HG02610 (cell line): Measurements from ENCODE around the gene COG4.
A peak's percentile ranks its signal among the peaks of the same experiment; 100 is the strongest.

ENCODE experiments used
- ATAC-seq: cut with Tn5 transposase; IDR thresholded peaks from one replicate; pipeline ENCODE4 v1.9.1; 2021; ENCODE audit warnings: mild to moderate bottlenecking, moderate library complexity; ENCODE audit not compliant: unreplicated experiment

Gene COG4

DNA sequence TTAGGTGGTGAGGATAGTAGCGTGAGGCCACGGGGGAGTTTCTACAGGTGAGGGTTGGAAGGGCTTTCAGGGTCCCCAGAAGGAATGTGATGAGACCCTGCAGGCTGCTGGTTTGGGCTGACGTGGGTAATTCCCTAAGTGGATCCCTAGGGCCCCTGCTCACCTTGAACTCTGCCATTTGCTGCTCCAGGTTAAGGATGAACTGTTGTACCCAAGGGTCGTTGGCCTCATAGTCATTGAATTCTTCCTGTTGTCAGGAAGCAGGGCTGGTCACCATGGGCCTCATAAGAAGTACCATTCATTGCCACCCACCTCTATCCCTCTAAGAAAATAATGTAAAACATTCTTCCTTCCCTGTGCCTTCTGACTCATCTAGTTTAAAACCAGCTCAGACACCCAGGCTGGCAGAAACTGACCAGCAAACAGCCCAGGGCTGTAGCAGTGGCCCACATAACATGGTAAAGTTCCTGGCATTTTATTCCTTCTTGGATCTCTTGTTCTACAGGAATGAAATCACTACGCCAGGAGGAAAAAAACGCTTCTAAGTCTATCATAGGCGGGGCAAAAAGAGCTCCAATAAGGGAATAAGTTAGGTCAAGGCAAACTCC lies 41.3 kb downstream of the COG4 start:
- ATAC-seq, result no peak

DNA sequence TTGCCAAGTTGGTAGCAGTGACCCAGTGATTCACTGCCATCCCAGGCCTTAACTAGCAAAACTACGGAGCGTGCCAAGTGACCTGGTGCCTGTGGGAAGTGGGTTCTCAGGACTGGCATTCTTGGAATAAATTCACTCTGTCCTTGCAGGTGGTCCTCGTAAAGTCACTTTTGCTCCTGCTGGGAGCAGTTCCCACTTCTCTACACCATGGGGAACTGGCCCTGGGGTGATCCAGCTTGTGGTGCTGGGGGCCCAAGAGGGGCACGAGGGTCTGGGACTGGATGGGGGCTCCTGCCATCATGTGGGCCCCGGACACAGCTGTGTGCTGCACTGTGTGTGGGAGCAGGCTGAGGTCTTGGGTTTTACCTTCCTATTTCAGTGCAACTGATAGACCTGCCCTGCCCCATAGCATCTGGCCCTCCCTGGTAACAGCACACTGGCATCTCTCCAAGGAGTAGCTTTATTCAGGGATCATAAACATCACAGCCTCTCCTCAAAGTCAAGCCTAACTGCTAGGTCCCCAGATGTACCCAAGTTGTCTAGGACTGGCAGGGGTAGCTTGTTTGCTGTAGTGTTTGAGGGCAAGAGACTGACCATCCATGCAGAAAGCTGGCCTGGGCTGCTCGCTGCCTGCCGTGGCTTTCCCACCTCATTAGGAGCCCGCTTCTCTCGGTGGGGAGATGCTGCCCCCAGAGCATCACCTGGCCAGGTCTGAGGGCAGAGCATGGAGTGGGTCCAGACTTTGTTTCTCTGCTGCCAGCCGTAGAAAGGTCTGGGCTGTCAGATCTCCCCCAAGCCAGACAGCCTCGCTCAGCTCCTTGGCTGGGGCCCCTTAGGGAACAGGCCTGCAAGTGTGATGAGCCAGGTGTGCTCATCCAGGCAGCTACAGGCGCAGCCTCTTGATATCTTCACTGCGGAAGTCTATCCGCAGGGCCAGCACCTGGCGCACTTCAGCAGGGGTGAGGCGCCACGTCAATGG lies 42.9 kb downstream of the COG4 start:
- ATAC-seq, result no peak

DNA sequence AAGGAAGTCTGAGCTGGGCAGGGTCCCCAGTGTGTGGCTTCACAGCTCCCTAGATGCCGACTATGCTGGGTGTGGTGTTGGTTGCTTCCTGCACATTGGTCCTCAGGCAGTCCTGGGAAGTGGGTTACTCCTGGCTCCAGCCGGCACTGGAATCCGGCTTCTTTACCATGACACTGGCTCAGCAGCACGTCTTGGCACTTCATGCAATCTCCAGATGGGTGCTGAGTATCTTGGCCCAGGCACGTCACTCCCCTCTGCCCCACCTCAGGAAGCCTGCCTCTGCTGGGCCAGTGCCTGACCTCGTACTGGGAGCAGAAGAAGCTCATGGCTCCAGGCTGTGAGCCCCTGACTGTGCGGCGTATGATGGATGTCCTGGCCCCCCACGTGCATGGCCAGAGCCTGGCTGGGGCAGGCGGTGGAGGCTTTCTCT lies 44.4 kb downstream of the COG4 start:
- ATAC-seq, result no peak

DNA sequence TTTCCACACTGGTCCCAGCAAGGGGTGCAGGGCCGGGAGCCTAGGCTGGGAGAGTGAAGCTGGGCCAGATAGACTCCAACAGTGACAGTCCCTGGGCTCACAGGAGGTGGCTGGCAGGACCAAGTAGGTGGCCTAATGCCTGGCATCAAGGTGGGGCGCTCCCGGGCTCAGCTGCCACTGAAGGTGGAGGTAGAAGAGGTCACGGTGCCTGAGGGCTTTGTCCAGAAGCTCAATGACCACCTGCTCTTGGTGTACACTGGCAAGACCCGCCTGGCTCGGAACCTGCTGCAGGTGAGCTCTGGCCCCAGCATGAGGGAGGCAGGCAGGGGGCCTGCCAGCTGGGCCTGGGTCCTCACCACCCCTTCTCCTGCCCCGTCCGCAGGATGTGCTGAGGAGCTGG lies 45.2 kb downstream of the COG4 start:
- ATAC-seq, result no peak

DNA sequence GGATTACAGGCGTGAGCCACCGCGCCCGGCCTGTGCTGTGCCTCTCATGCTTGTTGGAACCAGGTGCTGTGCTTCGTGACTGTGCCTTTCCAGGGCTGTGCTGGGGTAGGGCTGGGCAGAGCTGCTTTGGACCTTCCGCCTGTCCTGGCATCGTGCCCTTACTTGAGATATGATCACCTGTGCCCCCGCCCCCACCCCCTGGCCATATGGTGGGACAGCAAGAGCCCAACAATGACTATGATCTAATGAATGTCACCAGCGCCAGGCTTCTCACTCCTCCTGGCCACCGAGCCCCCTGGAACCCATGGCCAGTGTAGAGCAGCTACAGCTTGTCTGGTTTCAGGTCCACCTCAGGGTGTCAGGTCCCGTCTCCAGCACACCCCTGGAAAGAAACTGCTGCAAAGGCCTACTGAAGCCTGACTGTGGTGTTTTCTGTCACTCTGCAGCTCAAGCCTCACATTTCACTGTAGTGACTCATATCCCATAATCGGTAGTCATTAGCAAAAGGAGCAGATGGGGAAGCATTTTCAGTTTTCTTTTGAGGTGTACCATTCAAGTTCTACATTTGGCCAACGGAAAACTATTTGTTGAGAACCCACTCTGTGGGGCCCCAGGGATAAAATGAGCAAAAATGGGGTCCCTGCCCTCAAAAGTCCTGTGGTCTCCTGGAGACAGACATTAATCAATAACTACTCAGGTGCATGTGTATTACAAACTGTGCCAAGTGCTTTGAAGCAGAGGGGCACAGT lies 46.9 kb downstream of the COG4 start:
- peak; percentile 88 for ATAC-seq

DNA sequence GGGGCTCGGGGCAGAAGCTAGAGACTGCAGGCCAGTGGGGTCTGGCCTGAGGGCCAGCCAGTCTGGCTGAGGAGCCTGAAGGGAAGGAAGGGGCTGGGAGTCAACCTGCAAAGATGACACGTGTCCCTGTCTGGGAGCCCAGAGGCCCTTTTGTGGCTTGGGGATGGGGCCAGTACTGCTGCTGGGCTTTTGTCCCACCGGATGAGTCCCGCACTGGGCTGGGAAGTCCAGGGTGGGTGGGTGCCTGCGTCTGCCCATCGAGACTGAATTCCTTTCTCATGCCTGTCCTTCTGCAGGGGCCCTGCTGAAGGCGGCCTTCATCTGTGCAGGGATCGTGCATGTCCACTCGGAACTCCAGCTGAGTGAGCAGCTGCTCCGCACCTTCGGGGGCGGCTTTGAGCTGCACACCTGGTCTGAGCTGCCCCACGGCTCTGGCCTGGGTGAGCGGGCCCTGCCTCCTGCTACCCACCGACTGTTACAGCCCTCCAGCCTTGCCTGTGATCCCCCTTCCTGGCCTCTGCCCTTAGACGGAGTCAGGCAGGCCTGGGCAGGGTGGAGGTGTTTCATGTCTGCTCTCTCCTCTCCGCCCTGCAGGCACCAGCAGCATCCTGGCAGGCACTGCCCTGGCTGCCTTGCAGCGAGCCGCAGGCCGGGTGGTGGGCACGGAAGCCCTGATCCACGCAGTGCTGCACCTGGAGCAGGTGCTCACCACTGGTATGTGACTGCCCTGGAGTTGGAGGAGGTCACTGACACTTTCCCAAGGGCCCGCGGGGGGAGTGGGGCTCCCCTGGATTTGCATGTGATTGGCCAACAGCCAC lies 48.1 kb downstream of the COG4 start:
- ATAC-seq, result no peak

DNA sequence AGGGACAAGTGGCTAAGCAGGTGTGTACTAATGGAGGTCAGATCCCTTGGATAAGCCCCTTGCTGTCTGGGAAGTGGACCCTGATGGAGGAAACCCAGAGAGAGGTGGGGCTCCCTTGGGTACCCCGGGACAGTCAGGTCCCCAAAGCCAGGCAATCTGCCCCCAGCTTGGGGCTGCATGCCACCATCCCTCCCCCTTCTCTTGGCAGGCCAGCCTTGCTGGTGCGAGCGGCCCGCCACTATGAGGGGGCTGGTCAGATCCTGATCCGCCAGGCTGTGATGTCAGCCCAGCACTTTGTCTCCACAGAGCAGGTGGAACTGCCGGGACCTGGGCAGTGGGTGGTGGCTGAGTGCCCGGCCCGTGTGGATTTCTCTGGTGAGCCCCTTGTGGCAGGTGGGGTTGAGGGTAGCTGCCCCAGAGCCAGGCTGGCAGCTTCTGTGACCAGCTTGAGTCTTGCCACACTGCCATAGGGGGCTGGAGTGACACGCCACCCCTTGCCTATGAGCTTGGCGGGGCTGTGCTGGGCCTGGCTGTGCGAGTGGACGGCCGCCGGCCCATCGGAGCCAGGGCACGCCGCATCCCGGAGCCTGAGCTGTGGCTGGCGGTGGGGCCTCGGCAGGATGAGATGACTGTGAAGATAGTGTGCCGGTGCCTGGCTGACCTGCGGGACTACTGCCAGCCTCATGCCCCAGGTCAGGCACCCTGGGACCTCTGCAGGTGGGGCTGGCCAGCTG lies 48.9 kb downstream of the COG4 start:
- ATAC-seq, result no peak

DNA sequence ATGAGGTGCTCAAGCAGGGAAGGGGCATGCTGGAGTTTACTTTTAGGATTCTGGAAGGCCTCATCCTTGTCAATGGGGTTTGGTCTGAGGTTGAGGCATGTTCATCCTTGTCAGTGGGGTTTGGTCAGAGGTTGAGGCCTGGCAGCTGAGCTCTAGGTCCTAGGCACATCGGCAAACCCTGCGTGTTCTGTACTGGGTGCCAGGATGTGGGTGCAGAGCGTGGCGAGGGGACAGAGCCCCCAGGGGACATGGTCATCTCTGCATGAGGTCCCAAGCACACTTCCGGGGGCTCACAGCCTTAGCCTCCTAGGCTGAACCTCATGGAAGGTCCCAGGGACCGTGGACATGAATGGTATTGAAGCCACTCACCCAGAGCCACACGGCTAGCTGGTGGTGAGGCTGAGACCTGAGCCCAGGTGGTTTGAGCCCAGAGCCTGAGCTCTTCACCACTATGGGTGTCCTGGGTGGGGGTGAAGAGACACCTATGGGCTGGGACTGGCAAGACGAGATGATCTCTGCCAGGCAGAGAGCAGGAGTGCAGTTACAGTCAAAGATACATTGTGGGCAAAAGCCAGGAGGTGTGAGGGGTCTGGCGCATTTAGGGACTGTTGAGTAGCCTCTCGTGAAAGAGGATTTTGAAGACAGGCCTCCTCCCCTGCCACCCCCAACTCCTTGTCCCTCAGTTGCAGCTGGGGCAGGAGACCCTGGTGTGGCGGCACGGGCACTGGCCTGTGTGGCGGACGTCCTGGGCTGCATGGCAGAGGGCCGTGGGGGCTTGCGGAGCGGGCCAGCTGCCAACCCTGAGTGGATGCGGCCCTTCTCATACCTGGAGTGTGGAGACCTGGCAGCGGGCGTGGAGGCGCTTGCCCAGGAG lies 49.7 kb downstream of the COG4 start:
- ATAC-seq, result no peak

DNA sequence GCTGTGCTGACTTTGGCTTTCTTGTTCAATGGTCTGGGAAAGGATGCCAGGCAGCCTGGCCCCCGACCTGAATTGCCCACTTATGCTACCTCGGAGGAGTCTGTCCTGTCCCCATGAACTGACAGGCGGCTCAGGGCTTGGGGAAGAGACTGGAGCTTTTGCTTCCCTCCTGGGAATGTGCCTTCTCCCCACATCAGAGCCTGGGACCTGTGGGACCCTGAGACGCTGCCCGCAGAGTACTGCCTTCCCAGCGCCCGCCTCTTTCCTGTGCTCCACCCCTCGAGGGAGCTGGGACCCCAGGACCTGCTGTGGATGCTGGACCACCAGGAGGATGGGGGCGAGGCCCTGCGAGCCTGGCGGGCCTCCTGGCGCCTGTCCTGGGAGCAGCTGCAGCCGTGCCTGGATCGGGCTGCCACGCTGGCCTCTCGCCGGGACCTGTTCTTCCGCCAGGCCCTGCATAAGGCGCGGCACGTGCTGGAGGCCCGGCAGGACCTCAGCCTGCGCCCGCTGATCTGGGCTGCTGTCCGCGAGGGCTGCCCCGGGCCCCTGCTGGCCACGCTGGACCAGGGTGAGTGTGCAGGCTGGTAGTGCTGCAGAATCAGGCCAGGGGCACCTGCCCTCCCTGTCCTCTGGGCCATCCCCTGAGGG lies 50.4 kb downstream of the COG4 start:
- no peak for ATAC-seq

DNA sequence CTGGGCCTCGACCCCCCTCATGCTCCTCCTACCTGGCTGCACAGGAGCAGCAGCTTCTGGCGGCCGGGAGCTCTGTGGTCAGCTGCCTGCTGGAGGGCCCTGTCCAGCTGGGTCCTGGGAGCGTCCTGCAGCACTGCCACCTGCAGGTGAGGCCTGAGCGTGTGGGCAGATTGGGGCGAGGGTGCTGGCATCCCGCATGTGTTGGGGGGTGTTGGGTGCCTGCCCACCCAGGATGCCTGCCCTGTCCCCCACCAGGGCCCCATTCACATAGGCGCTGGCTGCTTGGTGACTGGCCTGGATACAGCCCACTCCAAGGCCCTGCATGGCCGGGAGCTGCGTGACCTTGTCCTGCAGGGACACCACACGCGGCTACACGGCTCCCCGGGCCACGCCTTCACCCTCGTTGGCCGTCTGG lies 52.4 kb downstream of the COG4 start:
- ATAC-seq, result no peak

DNA sequence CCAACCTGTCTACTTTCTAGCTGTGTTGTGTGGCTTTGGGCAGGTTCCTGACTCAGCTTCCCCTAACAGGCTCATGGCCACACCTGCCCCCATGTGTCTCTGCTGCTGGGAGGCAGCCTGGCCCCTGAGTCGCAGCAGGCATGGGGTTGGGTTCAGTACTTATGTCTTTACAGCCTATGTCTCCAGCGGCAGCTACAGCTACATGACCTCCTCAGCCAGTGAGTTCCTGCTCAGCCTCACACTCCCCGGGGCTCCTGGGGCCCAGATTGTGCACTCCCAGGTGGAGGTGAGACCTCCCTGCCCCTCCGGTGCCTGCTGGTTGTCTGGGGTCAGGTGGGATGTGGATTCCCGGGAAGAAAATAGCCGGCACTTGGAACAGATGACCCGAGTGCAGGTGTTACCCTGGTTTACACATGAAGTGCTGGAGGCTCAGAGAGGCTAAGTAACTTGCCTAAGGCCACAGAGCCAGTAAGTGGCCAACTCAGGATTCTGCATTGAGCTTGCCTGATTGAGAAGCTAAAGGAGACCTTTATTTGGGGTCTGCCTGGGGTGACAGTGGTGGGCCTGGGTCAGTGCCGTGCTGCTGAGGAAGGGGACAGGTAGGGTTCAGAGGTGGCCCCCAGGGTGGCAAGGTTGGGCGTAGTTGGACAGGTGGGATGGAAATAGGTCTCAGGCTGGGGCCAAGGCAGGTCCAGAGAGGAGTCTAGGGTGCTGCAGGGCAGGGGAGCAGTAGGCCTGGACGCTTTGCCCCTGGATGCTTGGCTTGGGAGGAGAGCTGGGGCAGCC lies 53.0 kb downstream of the COG4 start:
- no peak for ATAC-seq

DNA sequence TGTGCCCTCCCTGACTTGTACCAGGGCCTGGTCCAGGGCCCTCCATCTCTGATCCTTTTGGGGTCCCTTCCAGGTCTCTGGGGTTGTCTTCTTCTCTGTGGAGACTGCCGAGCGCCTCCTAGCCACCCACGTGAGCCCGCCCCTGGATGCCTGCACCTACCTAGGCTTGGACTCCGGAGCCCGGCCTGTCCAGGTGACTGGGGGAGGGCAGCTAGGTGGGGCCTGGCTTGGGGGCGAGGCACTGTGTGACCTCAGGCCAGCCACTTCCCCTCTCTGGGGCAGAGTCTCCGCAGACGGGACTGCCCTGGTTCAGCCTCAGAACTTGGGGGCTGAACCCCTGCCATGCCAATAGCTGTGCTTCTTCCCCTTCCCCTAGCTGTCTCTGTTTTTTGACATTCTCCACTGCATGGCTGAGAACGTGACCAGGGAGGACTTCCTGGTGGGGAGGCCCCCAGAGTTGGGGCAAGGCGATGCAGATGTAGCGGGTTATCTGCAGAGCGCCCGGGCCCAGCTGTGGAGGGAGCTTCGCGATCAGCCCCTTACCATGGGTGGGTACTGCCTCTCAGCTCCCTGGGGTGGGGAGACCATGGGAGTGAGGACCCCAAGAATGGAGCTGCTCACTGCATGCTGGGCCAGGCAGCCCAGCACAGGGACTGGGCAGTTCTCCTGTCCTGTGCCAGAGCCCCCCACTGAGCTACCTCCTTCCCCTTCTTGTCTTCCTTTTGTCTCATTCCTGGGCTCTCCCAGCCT lies 54.4 kb downstream of the COG4 start:
- ATAC-seq, result no peak

DNA sequence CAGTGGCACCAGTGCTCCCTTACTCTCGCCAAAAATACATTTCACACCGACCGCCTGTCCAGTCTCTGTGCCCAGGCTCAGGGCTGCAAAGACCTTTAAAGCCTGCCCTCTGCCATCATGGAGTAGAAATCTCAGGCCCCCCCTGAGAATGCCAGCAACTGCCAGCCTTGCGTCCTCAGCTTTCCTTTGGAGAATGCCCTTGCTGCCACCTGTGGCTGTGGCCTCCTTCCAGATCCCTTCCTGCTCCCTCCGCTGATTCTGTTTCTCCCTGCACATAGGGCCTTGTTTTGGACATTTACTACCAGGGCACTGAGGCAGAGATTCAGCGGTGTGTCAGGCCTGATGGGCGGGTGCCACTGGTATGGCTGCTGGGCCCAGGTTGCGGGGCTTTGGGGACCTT lies 55.7 kb downstream of the COG4 start:
- ATAC-seq, result no peak

DNA sequence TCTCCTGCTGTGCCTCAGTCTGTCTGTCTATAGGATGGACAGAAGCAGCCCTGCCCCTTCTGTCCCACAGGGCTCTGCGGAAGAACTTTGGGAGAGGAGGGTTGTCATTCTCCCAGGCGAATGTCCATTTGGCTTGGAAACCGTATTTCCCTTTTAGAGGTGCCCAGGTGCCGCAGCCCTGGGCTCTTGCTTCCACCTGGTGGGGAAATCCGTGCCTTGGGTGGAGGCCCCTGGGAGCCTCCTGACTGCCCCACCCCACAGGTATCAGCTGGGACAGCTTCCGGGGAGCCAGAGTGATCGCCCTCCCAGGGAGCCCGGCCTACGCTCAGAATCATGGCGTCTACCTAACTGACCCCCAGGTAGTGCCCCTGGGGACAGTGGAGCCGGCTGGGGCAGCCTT lies 56.2 kb downstream of the COG4 start:
- no peak for ATAC-seq

DNA sequence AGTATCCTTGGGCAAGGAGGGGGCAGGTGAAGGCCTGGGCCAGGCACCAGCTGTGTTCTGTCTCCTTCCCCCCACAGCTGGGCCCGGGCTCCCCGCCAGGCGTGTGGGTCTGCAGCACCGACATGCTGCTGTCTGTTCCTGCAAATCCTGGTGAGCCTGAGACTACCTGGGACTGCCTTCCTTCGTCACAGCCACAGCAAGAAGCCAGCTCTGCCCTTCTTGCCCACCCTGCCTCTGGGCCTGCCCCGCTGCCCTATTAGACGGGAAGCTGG lies 56.6 kb downstream of the COG4 start:
- ATAC-seq, result no peak

DNA sequence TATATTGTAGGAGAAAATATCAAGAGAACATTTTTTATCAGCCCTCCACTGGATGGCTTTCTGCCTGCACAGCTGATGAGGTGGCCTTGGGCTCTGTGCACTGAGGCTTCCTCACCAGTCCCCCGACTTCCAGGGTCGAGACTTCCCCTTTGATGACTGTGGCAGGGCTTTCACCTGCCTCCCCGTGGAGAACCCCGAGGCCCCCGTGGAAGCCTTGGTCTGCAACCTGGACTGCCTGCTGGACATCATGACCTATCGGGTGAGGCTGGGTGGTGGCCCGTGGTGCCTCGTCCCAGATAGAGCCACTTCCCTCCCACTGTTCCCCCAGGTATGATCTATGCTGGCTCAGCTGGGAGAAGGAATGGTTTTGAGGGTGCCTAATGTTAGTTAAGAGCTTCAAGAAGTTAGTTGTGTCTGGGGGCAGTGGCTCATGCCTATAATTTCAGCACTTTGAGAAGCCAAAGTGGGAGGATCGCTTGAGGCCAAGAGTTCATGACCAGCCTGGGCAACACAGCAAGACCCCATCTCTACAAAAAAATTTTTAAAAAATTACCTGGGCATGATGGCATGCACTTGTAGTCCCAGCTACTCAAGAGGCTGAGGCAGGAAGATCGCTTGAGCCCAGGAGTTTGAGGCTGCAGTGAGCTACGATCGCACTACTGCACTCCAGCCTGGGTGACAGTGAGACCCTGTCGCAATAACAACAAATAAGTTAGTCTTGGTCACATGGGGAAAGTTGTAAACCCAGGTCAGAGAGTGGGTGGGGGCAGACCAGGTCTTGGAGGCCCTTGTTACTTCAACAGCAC lies 57.2 kb downstream of the COG4 start:
- no peak for ATAC-seq

DNA sequence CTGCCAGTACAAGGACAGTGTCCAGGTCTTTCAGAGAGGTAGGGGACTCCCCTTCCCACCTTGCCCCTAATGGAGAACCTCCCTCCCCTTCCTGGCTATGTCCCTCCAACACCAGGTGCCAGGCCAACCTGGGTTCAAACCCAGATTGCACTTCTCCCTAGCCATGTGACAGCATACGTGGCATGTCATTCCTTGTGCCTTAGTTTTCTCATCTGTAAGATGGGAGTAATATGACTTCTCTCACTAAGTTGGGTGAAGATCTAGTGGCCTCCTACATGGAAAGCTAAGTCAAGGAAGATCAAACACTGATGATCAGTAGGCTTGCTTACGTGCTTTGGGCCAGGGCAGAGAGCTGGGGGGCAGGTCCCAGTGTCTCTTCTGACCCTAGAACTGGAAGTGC lies 60.1 kb downstream of the COG4 start:
- no peak for ATAC-seq
